HG02763 (cell line): ENCODE data around the gene FUT6.

ENCODE experiments used
- ATAC-seq: cut with Tn5 transposase; IDR thresholded peaks from one replicate; pipeline ENCODE4 v1.9.1; 2021; ENCODE audit warnings: mild to moderate bottlenecking, moderate library complexity; ENCODE audit not compliant: unreplicated experiment

The FUT6 gene

GRCh38 chr19:5806905-5807304 is 32.6 kb downstream of the FUT6 start:
- ATAC-seq = no peak

DNA sequence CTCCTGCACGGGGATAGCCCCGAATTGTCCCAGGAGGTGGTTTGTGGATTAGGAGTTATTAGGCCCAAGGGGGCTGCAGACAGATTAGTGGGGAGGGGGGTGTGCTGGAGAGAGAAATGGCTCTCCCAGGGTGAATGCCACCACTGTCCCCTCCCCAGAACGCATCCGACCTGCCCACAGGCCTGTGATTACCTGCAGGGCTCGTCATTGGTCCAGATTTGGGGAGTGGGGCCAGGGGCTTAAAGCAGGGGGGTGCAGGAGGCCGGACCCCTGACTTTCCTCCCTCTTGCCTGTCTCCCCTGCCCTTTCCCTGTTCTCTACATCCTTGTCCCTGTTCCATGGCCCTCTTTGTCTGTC is 33.4 kb downstream of the FUT6 start:
- ATAC-seq = no peak

- ATAC-seq = no peak
Measured at GRCh38 chr19:5805462-5806132, 33.9 kb downstream of the FUT6 start.

DNA sequence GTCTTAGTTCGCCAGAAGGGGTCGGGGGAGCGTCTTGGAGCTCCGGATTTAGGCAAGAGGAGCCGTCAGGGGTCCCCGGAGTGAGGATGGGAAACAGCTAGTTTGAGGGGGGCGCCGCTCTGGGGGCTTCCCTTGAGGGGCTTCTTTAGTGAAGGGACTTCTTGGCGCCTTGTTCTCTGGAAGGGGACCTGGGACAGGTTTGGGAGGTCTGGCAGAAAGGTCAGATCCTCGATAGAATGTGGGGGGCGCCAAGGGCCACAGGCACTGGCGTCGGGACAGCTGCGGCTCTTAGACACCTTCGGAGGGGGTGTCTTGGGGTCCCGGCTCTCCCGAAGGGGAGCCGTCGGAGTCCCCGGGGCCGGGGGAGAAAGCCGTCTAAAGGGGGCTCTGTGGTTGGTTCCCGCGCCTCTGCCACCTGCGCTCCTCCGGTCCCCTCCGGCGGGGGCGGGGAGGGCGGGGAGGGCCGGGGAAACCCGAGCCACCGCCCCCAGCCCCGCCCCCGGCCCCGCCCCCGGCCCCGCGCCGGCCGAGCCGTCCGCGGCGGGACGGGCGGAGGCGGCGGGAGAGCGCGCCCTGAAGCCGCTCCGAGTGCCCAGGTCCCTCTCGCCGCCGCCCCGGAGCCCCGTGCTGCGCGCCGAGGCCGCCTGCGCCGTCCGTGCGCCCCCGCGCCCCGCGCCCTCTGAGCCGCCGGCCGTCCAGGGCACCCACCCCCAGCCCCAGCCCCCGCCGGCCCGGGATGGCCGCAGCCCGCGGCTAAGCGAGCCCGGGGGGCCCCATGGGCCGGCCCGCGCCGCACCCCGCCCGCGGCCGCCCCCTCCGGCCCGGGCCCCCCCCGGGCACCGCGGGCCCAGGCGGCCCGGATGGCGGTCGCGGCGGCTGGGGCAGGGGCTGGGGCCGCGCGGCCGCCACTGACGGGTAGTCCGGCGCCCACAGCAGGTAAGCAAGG is 34.7 kb downstream of the FUT6 start, which contains the start of gene NRTN:
NRTN (plus strand) TSS at position 552 of the 946 bp plus-strand sequence. CDS start 19,099 bp downstream, outside the sequence.
- no peak for ATAC-seq

GRCh38 chr19:5803752-5804515 is 35.6 kb downstream of the FUT6 start:
- ATAC-seq = peak; percentile 49

- ATAC-seq = no peak
Measured at GRCh38 chr19:5803441-5803751, 36.1 kb downstream of the FUT6 start.

- no peak for ATAC-seq
Measured at GRCh38 chr19:5801796-5802619, 37.5 kb downstream of the FUT6 start.

- ATAC-seq = no peak
Measured at GRCh38 chr19:5800361-5801270, 38.9 kb downstream of the FUT6 start.

DNA sequence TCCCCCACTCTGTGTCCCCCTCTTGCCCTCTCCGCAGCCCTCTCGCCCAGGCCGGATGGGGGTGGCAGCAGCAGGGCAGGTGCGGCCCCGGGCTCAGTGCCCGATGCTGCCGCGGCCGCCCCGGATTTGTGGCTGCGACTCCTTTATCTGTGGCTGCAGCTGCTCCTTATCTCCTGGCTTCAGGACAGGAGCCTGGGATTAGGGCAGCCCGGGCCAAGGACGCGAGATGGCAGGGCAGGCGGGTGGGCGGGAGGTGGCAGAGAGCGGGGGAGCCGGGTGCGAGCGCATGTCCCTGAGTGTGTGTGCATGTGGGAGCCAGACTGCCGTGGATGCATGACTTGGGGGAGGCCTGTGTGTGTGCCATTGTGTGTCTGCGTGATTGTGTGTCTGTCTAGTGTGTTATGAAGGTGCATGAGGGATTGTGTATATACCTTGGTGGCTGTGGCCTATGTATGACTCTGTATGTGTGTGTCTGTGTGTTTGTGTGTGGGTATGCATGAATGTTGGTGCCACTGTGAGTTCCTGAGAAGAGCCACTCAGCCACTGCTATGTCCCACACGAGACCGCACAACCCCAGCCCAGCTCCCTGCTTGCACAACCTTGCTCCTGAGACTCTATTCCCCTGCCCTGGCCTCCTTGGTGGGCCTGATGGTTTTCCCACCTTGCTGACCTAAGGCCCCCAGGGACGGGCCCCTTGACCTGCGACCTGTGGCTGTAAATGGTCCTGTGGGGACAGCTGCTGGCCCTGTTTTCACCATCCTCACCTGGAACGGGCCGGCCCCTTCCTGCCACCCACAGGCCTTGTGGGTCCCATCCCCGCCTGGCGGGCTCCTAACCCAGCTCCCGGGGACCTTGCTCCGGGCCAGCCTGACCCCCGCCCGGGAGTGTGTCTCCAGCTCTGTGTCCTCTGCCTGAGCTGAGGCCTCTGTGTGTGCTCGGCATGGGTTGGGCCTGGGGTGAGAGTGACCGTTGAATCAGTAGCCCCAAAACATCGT is 40.0 kb downstream of the FUT6 start:
- no peak for ATAC-seq

DNA sequence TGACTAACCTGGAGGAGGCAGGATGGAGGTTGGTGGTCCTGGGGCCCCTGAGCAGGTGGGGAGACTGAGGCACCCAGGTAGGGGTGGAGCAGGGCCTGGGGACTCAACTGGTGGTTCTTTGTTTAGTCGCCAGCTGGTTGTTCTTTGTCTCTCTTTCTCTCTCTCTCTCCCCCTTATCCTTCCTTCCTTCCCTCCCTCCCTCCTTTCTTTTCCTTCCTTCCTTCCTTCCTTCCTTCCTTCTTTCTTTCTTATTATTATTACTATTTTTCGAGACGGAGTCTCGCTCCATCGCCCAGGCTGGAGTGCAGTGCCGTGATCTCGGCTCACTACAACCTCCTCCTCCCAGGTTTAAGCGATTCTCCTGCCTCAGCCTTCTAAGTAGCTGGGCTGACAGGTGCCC is 41.3 kb downstream of the FUT6 start:
- ATAC-seq = no peak

- ATAC-seq = no peak
Measured at GRCh38 chr19:5795382-5795919, 44.1 kb downstream of the FUT6 start.

GRCh38 chr19:5793188-5793587 is 46.3 kb downstream of the FUT6 start:
- no peak for ATAC-seq

DNA sequence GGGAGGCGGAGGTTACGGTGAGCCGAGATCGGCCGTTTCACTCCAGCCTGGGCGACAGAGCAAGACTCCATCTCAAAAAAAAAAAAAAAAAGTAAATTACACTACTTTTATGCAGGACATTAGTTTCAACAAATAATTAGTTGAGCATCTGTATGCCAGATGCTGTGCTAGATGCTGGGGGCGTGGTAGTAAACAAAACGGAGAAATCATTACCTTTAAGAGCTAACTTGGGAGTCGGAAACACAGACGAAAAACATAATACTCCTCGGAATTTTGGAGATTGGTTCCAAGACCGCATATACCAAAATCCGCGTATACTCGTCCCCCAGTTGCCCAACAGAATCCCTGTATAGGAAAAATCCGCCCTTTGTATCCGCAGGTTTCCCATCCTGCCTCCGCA is 47.3 kb downstream of the FUT6 start:
- ATAC-seq = no peak

- ATAC-seq = peak; percentile 85
Measured at GRCh38 chr19:5790559-5791520, 48.7 kb downstream of the FUT6 start, which contains the start of gene DUS3L. Gene DUS3L (minus strand): TSS chr19:5791163. CDS start chr19:5791141, 22 bp downstream.

DNA sequence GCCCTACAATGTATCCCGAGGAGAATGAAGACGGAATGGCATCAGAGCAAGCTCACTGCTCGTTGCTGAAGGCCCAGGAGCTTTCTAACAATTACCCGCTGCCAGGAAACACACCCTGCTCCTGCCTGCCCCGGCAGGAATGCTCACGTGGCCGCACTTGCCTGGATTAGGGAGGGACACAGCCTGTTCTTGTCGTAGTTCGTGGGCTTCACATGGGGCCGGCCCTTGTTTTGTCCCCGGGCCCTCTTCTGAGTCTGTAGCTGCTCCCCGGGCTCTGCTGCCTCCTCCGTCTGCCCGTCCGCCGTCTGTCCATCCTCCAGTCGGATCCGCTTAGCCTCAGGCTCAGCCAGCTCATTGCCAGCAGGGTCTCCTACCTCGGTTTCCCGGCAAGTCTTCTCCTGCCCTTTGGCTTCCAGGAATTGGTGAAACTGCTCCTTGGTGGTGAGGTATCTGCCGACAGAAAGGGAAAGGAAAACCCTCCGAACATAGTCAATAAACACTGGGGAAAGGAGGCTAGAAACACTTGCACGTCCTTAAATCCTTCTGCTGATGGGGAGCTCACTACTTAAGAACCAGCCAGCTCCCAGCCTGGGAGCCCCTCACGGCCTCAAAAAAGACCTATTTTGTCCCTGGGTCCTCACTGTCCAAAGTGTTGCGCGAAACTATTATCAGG is 49.5 kb downstream of the FUT6 start:
- no peak for ATAC-seq

- no peak for ATAC-seq
Measured at GRCh38 chr19:5789351-5789761, 50.1 kb downstream of the FUT6 start.
